BE2C (cell line): ENCODE data around the gene UBD.

Experiments used
- DNase-seq: peaks from one replicate; pipeline ENCODE4 v3.0.0-alpha.2; 2020
- H3K27me3 ChIP-seq: fragments of 250-450 bp; sonication (Bioruptor Pico); 2 replicates; pipeline ENCODE4 v1.5.1; 2020; ENCODE audit warnings: mild to moderate bottlenecking
- H3K36me3 ChIP-seq: fragments of 250-450 bp; sonication (Bioruptor Pico); 2 replicates; pipeline ENCODE4 v1.5.1; 2020; ENCODE audit warnings: mild to moderate bottlenecking
- H3K4me1 ChIP-seq: fragments of 250-450 bp; sonication (Bioruptor Pico); 2 replicates; pipeline ENCODE4 v1.5.1; 2020
- H3K4me3 ChIP-seq: 2 replicates; pipeline ENCODE4 v1.5.1; 2011; ENCODE audit warnings: low read depth, low read length
- H3K9me3 ChIP-seq: fragments of 250-450 bp; sonication (Bioruptor Pico); 2 replicates; pipeline ENCODE4 v1.5.1; 2020
- TF ChIP-seq, protein P1 (sequence below): IDR thresholded peaks from 2 replicates; pipeline ENCODE4 v1.5.1; 2012; ENCODE audit warnings: mild to moderate bottlenecking, low read depth, low read length

UBD gene

DNA sequence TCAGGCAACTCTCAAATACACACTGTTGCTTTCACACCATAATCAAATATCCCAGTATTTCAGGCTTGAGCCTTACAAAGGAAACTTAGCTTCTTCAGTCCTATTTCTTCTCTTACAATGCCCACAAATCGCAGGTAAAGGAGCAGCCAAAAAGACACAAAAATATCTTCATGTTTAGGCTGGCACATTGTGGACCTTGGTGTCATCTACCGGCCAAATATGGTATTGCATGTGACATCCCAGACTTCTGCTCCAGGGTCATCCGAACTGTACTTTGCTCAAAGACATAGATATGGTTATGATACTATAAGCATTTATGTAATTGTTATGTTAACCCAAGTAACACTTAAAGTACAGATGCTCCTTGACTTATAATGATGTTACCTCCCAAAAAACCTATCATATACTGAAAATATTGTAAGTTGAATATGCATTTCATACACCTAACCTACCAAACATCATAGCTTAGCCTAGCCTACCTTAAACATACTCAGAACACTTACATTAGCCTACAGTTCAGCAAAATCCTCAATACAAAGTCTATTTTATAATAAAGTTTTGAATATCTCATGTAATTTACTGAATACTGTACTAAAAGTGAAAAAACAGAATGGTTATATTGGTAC lies 30.0 kb upstream of the UBD start:
- TF ChIP-seq, protein P1, sequence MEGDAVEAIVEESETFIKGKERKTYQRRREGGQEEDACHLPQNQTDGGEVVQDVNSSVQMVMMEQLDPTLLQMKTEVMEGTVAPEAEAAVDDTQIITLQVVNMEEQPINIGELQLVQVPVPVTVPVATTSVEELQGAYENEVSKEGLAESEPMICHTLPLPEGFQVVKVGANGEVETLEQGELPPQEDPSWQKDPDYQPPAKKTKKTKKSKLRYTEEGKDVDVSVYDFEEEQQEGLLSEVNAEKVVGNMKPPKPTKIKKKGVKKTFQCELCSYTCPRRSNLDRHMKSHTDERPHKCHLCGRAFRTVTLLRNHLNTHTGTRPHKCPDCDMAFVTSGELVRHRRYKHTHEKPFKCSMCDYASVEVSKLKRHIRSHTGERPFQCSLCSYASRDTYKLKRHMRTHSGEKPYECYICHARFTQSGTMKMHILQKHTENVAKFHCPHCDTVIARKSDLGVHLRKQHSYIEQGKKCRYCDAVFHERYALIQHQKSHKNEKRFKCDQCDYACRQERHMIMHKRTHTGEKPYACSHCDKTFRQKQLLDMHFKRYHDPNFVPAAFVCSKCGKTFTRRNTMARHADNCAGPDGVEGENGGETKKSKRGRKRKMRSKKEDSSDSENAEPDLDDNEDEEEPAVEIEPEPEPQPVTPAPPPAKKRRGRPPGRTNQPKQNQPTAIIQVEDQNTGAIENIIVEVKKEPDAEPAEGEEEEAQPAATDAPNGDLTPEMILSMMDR: peak; percentile 91
- no peaks in the 10 kb centered on the region for H3K36me3 ChIP-seq
- H3K4me1 ChIP-seq: no peaks in the 10 kb centered on the region
- no peak overlapping the region for H3K4me3 ChIP-seq
- no peaks in the 10 kb centered on the region for H3K9me3 ChIP-seq
- H3K27me3 ChIP-seq: peaks cover 14% of the 10 kb centered on the region
- peak; percentile 39 for DNase-seq

DNA sequence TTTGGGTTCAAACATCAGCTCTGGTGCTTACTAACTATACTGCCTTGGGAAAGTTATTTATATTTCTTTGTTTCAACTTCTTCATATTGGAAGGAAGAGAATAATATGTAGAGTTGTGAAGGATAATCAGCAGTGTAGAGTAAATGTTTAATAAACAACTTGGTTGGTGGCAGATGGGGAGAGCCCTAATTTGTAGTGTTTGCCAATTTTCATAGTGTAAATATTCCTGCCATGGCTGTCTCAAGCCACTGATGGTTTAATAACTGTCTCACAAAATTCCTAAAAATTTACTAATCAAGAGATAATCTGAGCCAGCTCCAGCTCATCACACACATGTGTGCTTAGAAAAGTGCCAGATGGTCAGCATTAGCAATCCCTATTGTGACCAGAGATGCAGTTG lies 25.3 kb upstream of the UBD start, which contains the start of gene OR2H2:
Gene OR2H2 (plus strand): TSS at position 301 of the 400 bp plus-strand sequence. CDS start 2,824 bp downstream, outside the sequence.
- Histone ChIP-seq H3K4me3 (no peak within 1 kb of the TSS), H3K36me3 (no peaks in the 10 kb centered on the region), H3K9me3 (no peaks in the 10 kb centered on the region), H3K27me3 (peaks cover 21% of the 10 kb centered on the region), H3K4me1 (no peaks in the 10 kb centered on the region)
- no peak for DNase-seq
- TF ChIP-seq, protein P1: no peak

DNA sequence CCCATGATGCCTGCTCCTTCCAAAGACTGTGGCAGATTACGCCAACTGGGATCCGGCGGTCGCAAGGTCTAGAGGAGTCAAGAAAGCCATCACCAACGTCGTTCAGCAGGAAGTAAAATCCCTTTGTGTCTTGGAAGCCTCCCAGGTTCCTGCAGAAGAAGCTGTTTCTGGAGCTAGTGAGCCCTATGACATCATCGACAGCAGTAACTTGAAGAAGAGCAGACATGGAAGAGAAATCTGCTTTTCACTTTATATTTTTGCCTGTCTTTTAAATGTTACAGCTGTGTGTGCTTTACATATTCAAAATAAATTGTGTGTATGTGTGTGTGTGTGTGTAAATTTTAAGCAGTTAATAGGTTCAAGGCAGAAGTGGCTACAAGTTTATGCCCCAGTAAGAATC lies 18.0 kb upstream of the UBD start:
- H3K4me3 ChIP-seq: no peak overlapping the region
- H3K27me3 ChIP-seq: peaks cover 5% of the 10 kb centered on the region

DNA sequence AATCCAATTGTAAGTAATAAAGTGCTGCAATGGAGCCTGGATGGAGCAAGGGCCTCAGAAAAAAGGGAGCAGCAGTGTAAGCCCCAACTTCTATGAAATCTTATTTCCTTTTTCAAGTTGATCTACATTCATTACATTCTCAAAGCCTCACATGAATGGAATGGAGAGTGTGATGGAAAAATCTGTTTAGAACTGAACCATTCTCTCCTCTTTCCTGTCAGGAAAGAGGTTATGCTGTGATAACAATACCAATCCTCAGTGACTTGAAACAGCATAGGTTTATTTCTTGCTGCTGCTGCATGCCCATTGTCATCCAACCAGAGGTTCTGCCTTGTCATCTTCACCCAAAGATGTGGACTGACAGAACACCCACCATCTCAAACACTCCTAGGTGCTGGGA lies 16.5 kb upstream of the UBD start:
- Histone ChIP-seq H3K9me3 (no peaks in the 10 kb centered on the region), H3K4me3 (no peak overlapping the region), H3K4me1 (no peaks in the 10 kb centered on the region), H3K27me3 (peaks cover 5% of the 10 kb centered on the region), H3K36me3 (no peaks in the 10 kb centered on the region)
- TF ChIP-seq, protein P1: no peak
- DNase-seq: no peak

More for the DNA sequence above, 18.0 kb upstream of the UBD start:
- H3K36me3 ChIP-seq: no peaks in the 10 kb centered on the region
- no peaks in the 10 kb centered on the region for H3K4me1 ChIP-seq
- DNase-seq: no peak
- H3K9me3 ChIP-seq: no peaks in the 10 kb centered on the region
- TF ChIP-seq, protein P1: no peak

DNA sequence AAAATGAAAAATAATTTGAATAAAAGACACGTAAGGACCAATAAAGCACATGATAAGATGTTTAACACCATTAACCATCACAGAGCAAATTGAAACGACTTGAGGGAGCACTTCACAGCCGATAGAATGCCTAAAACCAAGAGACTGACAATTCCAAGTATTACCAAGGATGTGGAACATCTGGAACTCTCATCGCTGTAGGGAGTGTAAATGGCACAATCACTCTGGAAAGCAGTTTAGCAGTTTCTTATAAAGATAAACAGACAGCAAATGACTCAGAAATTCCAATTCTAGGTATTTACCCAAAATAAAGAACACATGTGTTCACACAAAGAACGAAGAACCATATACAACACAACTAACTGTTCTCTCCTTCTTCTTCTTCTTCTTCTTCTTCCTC lies 8.5 kb upstream of the UBD start:
- H3K36me3 ChIP-seq: no peaks in the 10 kb centered on the region
- H3K4me1 ChIP-seq: no peaks in the 10 kb centered on the region
- no peak overlapping the region for H3K4me3 ChIP-seq
- TF ChIP-seq, protein P1: no peak
- no peak for DNase-seq
- peaks cover 17% of the 10 kb centered on the region for H3K27me3 ChIP-seq
- no peaks in the 10 kb centered on the region for H3K9me3 ChIP-seq

DNA sequence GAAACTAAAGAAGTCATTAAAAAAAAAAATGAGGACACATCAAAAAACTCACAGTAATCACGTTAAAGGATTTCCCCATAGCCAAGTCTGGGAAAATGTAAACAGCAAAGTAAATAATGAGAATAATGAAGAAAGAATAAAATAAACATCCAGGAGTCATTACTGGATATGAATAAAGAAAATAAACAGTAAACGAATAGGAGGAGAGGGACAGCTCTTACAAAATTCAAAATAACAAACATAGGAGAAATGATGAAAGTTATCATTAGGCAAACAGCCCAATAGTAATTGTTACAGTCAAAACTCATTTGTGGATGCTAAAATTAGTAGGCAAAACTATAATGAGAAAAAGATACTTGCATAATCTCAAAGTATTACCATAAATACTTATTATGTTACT lies 8.0 kb upstream of the UBD start:
- Histone ChIP-seq H3K4me3 (no peak overlapping the region), H3K36me3 (no peaks in the 10 kb centered on the region), H3K4me1 (no peaks in the 10 kb centered on the region), H3K27me3 (peaks cover 17% of the 10 kb centered on the region), H3K9me3 (no peaks in the 10 kb centered on the region)
- TF ChIP-seq, protein P1: no peak
- no peak for DNase-seq
